Epithelial cell of proximal tubule (primary cell): ENCODE data around the gene MYO1G. TPM values are rescaled to one million over a fixed set of nuclear protein-coding genes. Genes with fewer than 3 reads are reported as not detected.
A peak's percentile ranks its signal among the peaks of the same experiment; 100 is the strongest.

Experiments
- DNase-seq: peaks from one replicate; pipeline ENCODE4 v3.0.0-alpha.2; 2011; ENCODE audit warnings: low read depth
- H3K4me3 ChIP-seq: 2 replicates; pipeline ENCODE4 v1.5.1; 2011; ENCODE audit warnings: low read depth, mild to moderate bottlenecking, low read length
- total RNA-seq: library from RNA; depleted of rRNA; stranded (reverse); fragments of >200 nt; gene quantifications from 2 replicates; pipeline ENCODE4 v1.2.3, GENCODE V29; 2015
- TF ChIP-seq, protein P1 (sequence below): conservative IDR thresholded peaks from 2 replicates; pipeline ENCODE4 v1.5.1; 2012; ENCODE audit warnings: low read depth, mild to moderate bottlenecking, low read length

The MYO1G gene
- total RNA-seq, 1 donor from 2014 or later: not detected

DNA sequence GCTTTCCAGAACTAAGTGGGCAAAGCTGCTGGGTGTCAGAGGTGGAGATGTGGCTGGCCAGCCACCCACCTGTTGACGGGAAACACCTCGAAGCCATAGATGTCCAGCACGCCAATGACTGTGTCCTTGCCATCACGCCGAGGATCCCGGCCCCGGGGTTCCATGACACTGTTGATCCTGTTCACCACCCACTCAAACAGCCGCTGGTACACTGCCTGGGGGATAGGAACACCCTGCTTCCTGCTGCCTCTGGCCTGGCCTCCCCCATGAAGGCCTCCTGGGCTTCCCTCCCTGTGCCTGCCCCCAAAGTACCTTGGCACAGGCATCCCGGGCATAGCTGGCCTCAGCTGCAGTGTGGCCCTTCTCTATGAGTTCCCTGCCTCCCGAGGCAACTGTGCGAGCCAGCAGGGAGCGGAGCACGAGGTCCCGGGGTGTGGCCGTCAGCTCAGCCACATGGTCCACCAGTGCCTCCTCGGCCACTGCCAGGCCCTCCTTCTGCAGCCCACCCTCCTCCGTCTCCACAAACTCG is 8.2 kb downstream of the MYO1G start:
- TF ChIP-seq, protein P1, sequence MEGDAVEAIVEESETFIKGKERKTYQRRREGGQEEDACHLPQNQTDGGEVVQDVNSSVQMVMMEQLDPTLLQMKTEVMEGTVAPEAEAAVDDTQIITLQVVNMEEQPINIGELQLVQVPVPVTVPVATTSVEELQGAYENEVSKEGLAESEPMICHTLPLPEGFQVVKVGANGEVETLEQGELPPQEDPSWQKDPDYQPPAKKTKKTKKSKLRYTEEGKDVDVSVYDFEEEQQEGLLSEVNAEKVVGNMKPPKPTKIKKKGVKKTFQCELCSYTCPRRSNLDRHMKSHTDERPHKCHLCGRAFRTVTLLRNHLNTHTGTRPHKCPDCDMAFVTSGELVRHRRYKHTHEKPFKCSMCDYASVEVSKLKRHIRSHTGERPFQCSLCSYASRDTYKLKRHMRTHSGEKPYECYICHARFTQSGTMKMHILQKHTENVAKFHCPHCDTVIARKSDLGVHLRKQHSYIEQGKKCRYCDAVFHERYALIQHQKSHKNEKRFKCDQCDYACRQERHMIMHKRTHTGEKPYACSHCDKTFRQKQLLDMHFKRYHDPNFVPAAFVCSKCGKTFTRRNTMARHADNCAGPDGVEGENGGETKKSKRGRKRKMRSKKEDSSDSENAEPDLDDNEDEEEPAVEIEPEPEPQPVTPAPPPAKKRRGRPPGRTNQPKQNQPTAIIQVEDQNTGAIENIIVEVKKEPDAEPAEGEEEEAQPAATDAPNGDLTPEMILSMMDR: no peak
- no peak for DNase-seq

DNA sequence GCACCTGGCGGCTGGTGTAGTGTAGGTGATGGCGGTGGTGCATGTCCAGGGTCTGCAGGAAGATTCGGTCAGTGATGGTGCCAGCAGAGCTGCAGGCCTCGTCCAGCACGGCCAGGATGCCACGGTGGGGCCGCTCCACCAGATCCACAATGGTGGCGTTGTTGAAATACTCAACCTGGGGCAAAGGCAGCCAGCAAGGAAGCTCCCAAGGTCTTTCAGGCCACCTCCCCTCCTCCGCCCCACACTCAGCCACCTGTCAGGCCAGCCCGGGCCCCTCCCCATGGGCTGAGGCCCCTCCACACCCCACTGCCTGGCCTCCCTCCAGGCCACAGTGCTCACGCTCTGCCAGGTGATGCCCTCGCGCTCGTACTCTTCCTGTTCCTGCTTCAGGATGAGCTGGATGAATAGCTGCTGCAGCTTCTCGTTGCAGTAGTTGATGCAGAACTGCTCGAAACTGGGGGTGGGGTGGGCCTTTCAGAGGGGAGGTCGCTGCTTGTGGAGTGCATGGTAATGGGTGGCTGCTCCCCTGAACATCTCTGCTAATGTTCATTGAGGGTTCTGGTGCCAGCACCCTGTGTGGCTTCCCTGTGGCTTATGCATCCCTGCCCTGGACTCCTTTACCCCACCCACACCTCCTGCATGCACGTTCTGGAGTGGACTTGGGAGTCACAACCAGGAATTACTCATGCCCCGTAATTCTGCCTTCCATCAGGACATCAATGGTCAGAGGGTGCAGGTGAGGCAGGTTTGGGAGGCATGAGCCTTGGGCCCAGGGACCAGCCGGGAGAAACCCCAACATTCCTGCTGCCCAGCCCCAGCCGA is 8.9 kb downstream of the MYO1G start:
- DNase-seq: no peak
- H3K4me3 ChIP-seq: no peak overlapping the region
- TF ChIP-seq, protein P1: no peak

More for the DNA sequence above, 8.2 kb downstream of the MYO1G start:
- H3K4me3 ChIP-seq: no peak overlapping the region

DNA sequence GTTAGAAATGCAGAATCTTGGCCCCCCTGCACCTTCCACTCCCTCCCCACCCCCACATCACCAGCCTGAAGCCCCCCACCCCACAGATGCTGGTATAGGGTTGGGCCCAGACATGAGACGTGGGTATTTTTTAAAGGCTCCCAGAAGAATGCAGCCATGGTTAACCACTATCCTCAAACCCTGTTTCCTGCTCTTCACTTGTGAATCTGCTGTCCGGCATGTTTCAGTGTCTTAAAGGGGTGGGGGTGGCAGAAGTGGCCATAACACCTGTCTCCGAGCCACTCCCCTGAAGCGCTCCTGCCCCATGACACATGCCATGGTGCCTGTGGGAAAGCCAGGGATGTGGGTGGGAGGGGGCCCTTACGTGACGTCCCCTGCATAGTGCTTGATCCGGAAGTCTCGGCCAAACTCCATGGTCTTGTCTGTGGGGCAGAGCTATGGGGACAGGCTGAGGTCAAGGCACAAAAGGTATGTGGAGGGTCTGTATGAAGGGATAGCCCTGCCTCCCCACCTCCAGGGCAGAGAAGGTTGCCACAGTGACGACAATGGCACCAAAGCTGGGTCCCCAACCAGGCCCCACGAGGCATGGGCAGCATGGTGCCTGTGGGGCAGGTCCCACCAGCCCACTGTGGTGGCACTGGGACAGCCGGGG is 9.6 kb downstream of the MYO1G start:
- TF ChIP-seq, protein P1: no peak
- no peak for DNase-seq
- H3K4me3 ChIP-seq: no peak overlapping the region

DNA sequence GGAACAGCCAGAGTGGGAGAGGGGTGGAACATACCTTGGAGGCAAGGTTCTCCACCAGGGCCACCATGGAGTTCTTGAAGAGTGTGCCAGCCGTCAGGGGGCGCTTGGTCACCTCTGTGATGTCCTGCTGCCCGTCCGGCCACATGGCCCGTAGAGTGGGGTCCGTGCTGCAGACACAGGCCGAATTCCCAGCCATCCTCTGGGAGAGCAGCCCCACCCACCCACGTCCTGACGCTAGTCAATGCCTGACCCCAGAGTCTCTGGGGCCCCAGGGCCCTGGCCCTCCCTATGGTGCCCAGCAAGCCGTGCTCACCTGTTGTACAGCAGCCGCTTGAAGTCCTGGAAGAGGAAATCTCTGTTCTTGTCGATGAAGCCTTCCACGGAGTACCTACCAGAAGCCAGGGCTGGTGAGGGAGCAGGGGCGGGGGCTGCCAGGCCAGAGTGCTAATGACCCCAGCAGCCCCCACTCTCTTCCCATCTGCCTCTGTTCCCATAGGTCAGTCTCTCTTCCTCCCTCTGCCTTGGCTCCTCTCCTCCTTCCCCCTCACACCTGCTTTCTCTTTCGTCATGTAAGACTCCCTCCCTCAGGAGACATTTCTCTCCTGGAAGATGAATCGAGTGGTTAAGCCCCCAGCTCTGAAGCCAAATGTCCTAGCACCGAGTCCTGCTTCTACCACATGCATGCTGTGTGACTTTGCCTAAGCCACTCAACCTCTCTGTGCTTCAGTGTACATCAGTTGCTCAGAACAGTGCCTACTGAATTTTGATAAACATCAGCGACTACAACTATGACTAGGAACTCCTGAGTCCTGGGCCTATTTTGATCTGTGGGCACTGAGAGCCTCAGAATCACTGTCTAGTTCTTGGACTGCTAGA is 11.0 kb downstream of the MYO1G start:
- H3K4me3 ChIP-seq: no peak overlapping the region
- no peak for DNase-seq
- TF ChIP-seq, protein P1: peak; percentile 31

DNA sequence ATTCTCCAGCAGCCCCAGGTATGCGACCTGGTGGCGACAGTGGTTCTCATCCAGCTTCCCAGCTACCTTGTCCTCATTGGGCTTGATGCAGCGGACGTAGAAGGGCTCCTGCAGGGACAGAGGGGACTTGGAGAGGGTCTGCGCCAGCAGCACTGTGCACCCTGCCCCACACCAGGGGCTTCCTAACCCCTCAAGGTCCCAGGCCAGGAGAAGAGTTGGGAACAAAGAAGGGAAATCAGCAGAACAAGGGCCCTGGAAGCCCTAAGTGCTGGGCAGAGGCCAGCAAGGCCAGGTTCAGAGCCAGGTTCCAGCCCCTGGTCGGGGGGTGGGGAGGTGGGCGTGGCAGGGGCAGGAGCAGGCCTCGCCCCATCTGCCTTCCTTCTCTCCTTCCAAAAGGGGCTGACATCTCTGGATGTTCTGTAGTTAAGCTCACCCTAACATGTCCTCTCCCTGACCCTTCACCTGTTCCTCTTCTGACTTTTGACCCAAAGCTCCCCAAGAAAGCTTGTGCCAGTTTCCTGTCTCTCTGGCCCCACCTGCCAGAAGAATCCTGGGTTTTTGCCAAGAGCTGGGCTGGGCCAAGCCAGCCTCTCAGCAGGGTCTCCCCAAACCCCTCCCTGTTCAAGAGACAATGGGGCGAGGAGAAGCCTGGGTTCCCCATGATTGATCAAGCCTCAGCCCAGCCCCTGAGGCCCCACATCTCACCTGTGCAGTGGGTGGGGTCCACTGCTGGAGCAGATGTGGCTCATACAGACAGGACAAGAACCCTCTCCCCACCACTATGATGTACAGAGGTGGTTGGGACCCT is 11.9 kb downstream of the MYO1G start:
- no peak overlapping the region for H3K4me3 ChIP-seq
- TF ChIP-seq, protein P1: no peak
- DNase-seq: no peak
